ENCODE data around the gene HDLBP.

Gene HDLBP

DNA sequence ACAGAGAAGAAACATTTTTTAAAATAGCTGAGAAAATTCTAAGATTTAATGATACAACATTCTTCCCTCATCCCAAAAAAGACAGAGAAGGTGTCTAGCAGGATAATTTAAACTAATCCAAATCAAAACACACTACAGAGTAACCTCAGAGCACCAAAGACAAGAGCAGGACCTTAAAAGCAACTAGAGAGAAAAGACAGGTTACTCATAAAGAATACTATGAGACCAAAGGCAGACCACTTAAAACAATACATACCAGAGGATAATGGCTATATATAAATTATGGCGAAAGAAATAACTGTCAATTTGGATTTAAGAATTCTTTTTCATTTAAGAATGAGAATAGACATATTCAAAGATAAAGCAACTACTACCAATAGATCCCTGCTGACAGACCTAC is 40.0 kb downstream of the HDLBP start:
- DNase-seq, result no peak
- Mint-ChIP-seq H3K4me1 (peaks cover 51% of the 10 kb centered on the region), H3K4me3 (no peak overlapping the region), H3K27me3 (no peaks in the 10 kb centered on the region), H3K9me3 (peaks cover 11 to 15% of the 10 kb centered on the region in 2 donors), H3K27ac (no peak overlapping the region)
- ATAC-seq, result no peak

DNA sequence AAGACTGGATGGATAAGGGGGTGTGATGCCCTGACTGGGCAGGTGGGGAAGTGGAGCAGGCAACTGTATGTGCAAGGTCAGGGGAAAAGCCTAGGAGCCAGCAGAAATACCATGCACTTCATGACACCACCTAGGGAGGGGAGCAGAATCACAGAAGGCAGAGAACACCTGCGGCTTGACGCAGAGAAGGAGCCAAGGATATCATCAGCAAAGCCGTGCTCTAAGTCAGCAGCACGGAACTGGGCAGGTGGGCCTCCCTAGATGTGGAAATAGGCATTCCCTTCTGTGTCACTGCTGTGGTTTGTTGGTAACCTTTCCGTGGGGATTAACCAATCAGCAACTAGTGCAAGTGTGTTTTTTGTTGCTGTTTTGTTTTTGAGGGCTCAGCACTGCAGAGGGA is 41.3 kb downstream of the HDLBP start:
- peaks cover 11 to 15% of the 10 kb centered on the region in 2 donors for H3K9me3 Mint-ChIP-seq
- no peak overlapping the region for H3K4me3 Mint-ChIP-seq
- no peak overlapping the region for H3K27ac Mint-ChIP-seq
- DNase-seq, result no peak
- no peaks in the 10 kb centered on the region for H3K27me3 Mint-ChIP-seq
- H3K4me1 Mint-ChIP-seq, result peaks cover 53% of the 10 kb centered on the region
- no peak for ATAC-seq

DNA sequence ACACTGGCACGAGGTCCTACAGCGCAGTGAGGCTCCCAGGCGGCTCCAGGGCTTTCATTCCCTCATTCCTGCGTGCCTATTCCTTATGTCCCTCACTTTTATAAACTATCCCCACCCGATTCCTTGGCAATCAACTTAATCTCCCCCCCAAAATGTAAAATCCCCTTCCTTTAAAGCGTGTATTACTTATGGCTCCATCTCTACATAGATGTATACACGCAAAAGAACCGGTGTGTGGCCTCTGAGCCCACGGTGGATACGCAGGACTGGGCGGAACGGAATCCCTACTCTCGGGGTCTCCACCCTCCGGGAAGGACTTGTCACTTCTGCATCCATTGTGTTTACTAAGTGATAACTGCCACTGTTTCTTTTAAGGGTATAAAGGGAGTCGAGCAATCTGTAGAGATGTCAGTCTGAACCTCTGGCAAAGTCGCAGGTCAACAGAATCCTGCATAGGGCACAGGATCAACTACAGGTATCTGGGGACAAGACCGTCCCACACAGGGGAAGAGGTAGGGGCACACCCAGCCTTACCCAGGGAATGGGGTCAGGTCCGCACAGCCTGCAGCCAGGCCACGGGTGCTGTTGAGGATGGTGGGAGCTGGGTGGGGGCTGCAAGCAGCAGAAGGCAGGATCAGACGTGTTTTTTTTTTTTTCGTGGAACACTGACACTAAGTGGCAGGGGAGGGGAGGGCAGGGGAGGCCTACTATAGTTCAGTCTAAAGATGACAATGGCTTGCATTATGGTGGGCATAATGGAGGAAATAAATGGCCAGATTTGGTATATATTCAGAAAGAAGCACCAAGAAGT is 42.1 kb downstream of the HDLBP start:
- peaks cover 11 to 15% of the 10 kb centered on the region in 2 donors for H3K9me3 Mint-ChIP-seq
- DNase-seq, result no peak
- H3K27me3 Mint-ChIP-seq, result no peaks in the 10 kb centered on the region
- H3K27ac Mint-ChIP-seq, result peak overlapping the region; percentile 4 to 28
- H3K4me1 Mint-ChIP-seq, result peaks cover 58% of the 10 kb centered on the region
- ATAC-seq, result no peak
- peak overlapping the region; percentile 60 to 78 for H3K4me3 Mint-ChIP-seq

DNA sequence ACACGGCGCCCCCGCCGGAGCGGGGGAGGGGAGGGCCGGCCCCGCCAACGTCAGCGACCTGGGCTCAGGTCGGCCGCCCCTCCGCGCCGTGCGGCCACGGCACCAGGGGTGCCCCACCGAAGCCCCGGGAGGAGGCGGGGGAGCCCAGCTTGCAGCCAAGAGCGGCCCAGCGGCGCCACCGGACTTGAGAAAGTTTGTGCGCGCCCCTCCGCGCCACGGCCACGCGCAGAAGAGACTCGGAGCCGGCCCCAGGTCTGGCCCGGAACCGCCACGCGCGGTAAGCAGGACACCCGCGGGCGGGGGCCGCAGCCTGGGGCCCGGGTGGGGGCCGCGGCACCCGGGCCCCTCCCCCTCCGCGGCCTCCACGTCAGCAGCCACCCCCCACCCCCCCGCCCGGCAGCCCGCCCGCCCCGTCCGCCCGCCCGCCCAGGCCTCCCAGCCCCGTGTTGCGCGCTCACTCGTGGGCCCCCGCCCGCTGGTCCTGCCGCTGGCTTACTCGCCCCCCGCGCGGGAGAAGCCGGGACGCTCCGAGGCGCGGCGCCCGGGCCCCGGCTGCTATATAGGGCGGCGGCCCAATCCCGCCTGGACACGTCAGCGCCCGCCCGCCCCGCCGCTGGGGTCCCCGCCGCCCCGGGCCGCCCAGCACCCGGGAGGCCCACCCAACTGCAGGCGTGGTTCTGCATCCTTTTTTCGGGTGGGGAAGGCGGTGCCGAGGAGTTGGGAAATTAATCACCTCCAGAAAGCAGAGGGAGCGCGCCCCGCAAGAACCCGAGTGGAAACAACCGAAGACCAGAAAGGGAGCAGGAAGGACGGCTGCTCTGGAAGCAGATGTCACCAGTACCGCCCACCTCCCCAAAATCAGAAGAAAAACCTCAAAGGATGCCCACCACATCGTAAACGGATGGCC is 42.9 kb downstream of the HDLBP start:
- ATAC-seq (peak; percentile 81), DNase-seq (peak; percentile 21 to 38)
- Mint-ChIP-seq H3K27me3 (no peaks in the 10 kb centered on the region), H3K4me1 (peaks cover 60% of the 10 kb centered on the region), H3K4me3 (peak overlapping the region; percentile 60 to 78), H3K27ac (peak overlapping the region in 1 of 2 donors; percentile 54), H3K9me3 (peaks cover 11 to 15% of the 10 kb centered on the region in 2 donors)

DNA sequence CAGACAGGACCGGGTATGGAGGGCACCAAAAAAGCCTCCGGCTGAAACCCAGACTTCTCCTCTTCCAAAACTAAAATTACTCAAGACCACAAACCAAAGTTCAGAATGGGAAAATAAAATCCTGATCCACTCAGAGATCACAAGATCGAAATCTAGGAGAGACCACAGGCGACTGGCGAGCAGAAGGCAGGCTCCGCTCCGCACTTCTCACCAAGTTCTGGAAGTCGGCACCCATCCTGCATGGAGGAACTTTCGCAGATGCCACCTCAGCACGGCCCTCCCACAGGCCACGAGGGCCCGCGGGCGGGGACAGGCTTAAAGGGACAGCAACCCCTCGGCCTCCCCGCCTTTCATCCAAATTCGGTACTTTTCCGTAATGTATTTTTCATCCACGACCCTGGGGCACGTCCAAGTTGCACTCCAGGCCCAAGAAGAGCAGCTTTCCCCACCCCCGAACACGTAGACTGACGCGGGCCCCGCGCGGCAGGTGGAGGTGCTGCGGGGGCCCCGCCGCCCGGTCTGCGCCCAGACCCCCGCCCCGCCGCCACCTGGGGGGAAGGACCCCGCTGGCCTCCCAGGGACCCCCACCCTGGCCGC is 43.7 kb downstream of the HDLBP start:
- Mint-ChIP-seq H3K27ac (peak overlapping the region; percentile 78 to 91), H3K27me3 (no peaks in the 10 kb centered on the region), H3K4me3 (peak overlapping the region; percentile 81 to 84), H3K9me3 (peaks cover 11 to 15% of the 10 kb centered on the region in 2 donors), H3K4me1 (peaks cover 57% of the 10 kb centered on the region)
- DNase-seq, result peak; percentile 31 to 44
- ATAC-seq, result peak; percentile 67

DNA sequence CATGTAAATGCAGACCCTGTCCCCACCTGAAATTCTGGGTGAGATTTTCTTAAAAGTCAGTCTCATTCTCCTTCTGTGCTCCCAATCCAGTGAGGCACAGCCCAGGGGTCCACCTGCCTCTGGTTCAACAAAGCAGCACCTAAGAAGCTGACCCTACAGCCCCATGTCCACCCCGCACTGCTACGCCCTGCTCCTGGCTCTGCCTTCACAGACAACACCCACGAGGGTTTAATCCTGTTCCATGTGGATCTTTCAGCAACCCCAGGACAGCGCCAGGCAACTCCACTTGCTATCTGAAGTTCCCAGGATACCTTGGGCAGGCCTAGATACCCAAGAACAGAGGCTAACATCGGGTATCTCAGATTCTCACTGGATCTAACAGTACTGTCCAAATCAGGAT is 44.9 kb downstream of the HDLBP start:
- no peak overlapping the region for H3K27ac Mint-ChIP-seq
- H3K4me1 Mint-ChIP-seq, result peaks cover 57% of the 10 kb centered on the region
- no peaks in the 10 kb centered on the region for H3K27me3 Mint-ChIP-seq
- DNase-seq (no peak), ATAC-seq (no peak)
- H3K4me3 Mint-ChIP-seq, result no peak overlapping the region
- H3K9me3 Mint-ChIP-seq, result peaks cover 6 to 8% of the 10 kb centered on the region in 2 donors

DNA sequence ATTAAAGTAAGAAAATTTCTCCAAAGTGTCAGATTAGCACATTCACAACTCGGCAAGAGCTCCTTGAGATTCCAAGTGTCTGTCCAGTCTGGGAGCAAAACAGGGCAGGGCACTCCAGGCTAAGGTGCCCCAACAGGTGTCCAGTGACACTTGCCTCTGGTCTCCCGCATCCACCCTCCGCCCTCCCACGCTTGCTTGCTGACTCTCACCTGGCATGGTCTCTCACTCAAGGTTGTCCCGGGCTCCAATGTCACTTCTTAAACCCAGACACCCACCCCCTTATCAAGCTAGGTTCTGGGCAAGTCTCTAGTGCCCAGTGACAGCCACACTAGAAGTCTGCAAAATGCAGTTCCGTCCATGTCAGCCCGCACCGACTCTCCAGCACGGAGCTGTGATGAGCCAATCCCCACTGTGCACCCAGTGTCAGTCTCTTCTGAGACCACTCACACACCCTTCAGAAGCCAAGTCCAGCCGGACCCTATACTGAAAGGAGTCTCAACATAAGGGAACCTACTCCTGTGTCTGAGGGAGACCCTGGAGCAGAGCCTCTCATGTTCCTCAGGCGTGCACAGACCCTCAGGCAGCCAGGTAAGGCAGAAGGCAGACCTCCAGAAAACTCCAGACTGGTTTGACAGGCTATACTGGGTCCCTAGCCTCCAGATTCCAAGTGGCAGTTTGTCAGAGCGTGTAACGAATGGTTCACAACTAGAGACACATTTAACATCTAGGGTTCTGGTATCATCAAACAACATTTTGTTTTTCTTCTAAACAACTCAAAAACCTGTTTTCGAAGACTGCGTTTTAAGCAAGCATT is 45.6 kb downstream of the HDLBP start:
- H3K27ac Mint-ChIP-seq, result no peak overlapping the region
- no peak for DNase-seq
- no peak overlapping the region for H3K4me3 Mint-ChIP-seq
- H3K9me3 Mint-ChIP-seq, result peaks cover under 1 to 2% of the 10 kb centered on the region in 2 donors
- H3K27me3 Mint-ChIP-seq, result no peaks in the 10 kb centered on the region
- peaks cover 57% of the 10 kb centered on the region for H3K4me1 Mint-ChIP-seq
- no peak for ATAC-seq

DNA sequence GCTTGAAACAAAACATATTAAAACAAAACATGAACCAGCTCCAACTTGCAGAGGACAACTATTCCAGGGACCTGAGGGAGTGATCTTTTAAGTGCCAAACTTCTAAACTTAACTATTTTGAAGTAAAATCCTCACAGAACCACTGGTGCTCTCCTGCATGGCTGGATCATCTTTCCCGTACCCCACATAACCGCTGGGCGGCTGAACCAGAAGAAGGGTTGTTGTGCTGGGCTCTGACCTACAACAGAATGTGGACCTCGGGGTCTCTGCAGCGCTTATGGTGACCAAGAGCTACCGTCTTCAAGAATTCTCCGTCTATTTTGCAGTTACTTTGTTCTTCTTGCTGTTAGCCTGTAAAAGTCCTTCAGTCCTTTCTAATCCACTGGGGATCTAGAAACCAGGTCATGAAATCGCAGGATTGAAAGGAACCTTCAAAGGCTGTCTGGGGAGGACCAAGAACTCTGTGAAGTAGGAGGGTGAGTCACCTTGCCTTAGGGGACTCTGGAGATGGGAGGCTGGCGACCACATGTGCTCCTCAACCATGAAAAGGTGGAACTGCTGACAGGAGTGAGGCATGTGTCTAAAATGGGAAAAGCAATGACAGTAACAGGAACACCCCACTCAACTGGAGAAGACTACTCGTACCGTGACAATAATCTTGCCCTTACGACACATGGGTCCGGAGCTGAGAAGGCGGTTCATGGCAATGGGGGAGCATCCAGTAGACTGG is 46.6 kb downstream of the HDLBP start:
- no peak for DNase-seq
- Mint-ChIP-seq H3K27me3 (no peaks in the 10 kb centered on the region), H3K4me1 (peaks cover 49% of the 10 kb centered on the region), H3K4me3 (no peak overlapping the region), H3K27ac (no peak overlapping the region), H3K9me3 (no peaks in the 10 kb centered on the region)
- ATAC-seq, result no peak

DNA sequence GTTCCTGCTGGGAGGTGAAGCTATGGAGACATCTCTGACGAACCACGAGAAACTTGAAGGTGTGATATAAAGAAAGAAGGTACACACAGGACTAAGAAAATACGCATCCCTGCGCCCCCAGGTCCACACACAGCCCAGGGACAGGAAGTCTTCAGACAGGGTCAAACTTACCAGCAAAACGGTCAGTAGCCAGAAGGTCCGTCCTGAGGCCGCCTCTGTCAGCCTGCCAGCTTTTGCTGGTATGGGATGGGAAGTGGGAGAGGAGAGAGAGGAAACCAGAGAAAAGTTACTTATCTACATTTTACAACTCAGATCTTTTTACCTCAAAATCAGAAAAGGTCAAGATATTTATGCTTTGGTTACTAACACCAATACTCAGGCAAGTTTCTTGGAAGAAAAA is 47.2 kb downstream of the HDLBP start:
- Mint-ChIP-seq H3K27me3 (no peaks in the 10 kb centered on the region), H3K4me1 (peaks cover 44% of the 10 kb centered on the region), H3K4me3 (no peak overlapping the region), H3K27ac (no peak overlapping the region), H3K9me3 (no peaks in the 10 kb centered on the region)
- DNase-seq (no peak), ATAC-seq (no peak)

DNA sequence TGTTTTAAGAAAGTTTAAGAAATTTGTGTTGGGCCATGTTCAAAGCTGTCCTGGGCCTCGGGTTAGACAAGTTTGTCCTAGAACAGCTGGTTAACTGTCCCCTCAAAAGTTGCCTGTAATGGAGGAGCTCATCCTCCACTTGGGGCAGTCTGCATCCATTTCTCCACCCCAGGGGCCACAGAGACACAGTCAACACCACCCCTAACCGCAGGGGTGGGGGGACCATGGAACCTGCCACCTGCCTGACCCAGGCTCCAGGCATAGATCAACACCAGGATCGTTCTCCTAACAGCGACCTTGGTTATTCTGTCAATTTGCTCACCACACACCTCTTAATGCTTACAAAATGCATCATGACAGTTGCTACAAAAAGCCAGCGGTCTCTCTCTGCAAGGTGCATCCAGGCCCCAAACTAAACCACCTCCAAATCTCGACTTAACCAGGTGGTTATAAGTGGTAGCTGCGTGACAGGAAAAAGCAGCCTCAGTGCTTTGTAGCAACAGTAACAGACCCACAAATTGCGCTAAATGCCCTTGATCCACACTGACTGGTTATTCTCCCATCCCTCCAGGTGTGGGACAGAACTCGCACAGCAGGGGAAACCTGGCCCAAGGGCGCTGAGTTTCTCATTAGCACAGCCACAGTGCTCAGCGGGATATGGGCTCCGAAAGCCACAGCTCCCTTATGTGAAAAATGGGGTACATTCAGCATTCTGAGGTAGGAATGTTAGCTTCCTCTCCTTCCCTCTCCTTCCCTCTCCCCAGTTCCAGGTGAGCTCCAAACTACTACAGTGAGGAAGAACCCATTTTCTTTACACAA is 48.0 kb downstream of the HDLBP start:
- DNase-seq, result no peak
- Mint-ChIP-seq H3K9me3 (no peaks in the 10 kb centered on the region), H3K4me1 (peaks cover 38% of the 10 kb centered on the region), H3K27ac (no peak overlapping the region), H3K4me3 (no peak overlapping the region), H3K27me3 (no peaks in the 10 kb centered on the region)
- no peak for ATAC-seq

DNA sequence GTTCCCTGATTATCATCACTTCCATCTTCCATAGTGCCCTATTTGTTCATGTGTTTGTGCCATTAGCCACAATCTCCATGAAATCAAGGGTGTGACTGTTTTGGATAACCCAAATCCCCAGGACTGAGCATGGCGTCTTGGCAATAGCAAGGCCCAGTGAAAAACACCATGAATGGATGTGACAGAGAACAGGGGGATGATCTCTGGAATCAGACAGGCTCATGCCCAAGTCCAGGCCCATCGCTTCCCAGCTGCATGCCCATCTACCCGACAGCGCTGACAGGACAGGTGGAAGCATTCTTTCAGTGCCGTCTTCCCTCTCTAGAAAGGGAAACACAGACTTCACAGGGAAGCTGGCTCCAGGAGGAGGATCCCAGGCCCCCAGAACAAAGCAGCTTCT is 50.0 kb downstream of the HDLBP start:
- no peak for ATAC-seq
- no peak for DNase-seq
- Mint-ChIP-seq H3K4me3 (no peak overlapping the region), H3K4me1 (peaks cover 23% of the 10 kb centered on the region), H3K9me3 (no peaks in the 10 kb centered on the region), H3K27me3 (no peaks in the 10 kb centered on the region), H3K27ac (no peak overlapping the region)

DNA sequence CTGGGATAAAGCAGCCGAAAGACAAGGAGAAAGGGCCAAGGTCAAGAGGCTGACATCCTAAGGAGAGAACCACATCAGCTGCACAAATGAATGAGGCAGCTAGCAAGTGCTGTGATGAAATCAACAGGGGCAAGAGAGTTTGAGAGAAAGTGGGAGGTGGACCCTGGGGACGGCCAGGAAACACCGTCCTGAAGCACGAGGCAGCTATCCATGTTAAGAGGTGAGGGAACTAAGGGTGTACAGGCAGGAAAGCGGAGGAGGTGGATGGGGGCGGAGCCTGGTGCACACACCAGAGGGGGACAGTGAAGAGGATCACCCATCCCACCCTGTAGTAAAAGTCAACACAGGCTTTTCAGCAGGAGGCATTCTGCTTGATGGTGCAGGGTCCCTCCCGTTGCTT is 52.4 kb downstream of the HDLBP start:
- Mint-ChIP-seq H3K27ac (peak overlapping the region in 1 of 2 donors; percentile 20), H3K9me3 (no peaks in the 10 kb centered on the region), H3K27me3 (no peaks in the 10 kb centered on the region), H3K4me3 (no peak overlapping the region), H3K4me1 (peaks cover under 1% of the 10 kb centered on the region)
- no peak for DNase-seq
- no peak for ATAC-seq

DNA sequence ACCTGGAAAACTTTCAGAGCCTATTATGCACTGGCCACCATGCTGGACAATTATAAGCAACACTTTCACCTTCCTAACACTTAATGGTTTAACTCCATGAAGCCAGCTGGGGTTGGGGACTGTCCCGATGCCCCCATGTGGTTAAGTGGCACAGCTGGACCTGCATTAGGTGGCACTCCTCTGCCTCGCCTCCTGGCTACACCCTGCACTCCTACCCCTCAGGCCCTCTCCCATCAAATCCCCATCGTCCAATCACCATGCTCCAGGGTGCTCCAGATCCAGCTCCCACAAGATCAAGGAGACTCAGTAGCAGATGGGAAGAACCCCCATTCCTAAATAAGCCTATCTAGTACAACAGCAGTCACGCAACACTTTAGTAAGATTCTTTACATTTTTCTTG is 53.8 kb downstream of the HDLBP start:
- no peaks in the 10 kb centered on the region for H3K27me3 Mint-ChIP-seq
- H3K27ac Mint-ChIP-seq, result peak overlapping the region in 1 of 2 donors; percentile 73
- H3K4me1 Mint-ChIP-seq, result no peaks in the 10 kb centered on the region
- DNase-seq (no peak), ATAC-seq (no peak)
- no peak overlapping the region for H3K4me3 Mint-ChIP-seq
- H3K9me3 Mint-ChIP-seq, result no peaks in the 10 kb centered on the region

DNA sequence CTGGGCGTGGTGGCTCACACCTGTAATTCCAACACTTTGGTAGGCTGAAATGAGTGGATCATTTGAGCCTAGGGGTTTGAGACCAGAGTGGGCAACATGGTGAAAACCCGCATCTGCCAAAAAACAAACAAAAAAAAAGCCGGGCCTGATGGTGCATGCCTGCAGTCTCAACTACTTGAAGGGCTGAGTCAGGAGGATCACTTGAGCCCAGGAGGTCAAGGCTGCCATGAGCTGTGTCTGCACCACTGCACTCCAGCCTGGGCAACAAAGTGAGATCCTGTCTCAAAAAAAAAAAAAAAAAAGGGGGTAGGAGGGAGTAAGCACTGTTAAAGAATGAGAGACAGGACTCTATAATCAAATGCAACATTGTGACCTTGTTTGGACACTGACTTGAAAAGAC is 54.6 kb downstream of the HDLBP start:
- H3K27ac Mint-ChIP-seq, result peak overlapping the region in 1 of 2 donors; percentile 65
- no peaks in the 10 kb centered on the region for H3K9me3 Mint-ChIP-seq
- no peak for ATAC-seq
- no peak overlapping the region for H3K4me3 Mint-ChIP-seq
- H3K27me3 Mint-ChIP-seq, result no peaks in the 10 kb centered on the region
- DNase-seq, result no peak
- H3K4me1 Mint-ChIP-seq, result no peaks in the 10 kb centered on the region
